Fibroblast of skin of left quadriceps (primary cell): ENCODE results near the gene MS4A3.
"Not testable (repeated sequence)": the region's sequence is repeated elsewhere in the genome, so short reads cannot be mapped to it uniquely, and the experiment has no call there.

Source experiments
- DNase-seq, 2 experiments: peaks; one replicate each; pipeline ENCODE4 v3.0.0-alpha.2; 2013; ENCODE audit warnings: low read depth in 2 of 2

MS4A3 gene, protein sequence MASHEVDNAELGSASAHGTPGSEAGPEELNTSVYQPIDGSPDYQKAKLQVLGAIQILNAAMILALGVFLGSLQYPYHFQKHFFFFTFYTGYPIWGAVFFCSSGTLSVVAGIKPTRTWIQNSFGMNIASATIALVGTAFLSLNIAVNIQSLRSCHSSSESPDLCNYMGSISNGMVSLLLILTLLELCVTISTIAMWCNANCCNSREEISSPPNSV

DNA sequence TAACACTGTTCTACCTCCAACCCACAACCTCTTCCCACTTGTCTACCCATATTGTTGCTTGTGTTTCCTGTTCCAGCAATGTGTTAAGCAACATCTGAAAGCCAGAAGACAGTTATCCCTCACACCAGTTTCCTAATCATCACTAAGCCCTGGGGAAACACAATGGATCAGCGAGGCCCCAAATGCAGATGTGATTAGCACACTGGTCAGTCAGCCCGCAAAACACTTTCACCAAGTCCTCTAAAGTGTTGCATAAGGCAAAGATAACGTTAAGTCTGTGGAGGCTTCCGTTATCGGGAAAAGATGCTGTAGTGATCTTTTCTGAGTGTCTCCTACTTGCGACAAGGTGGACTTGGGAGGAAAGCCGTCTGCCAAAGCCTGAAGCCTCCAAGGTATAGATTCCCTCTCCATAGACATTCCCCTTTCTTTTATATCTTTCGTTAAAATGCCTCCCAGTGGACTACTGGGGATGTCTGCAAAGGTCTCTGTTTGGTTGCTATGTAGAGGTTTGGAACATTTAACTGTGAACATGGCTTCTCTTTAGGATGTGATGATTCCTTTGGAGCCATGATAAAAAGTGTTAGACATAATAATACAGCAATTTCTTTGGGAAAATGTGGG, at the start of gene MS4A3:
TSS of gene MS4A3 (plus strand) at position 317 of the 621 bp plus-strand sequence. CDS start 4,496 bp downstream, outside the sequence.
- DNase-seq = no peak

DNA sequence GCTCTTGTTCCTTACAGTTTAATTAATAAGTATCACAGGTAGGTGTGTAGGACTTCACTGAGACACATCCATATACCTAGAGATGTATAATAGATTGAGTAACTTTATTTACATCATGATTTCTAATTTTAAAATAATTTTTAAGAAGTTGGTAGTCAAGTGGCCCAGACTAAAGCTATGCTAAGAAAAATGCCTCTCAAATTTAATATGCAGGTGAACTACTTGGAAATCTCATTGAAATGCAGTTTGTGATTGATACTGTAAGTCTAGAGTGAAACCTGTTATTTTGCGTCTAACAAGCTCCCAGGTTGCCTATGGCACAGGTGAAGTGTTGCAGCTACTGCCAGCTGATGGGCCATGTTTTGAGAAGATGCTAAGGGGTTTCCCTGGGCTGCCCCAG, 39.6 kb upstream of the MS4A3 start, which contains the start of gene OOSP4B:
TSS of gene OOSP4B (plus strand) at position 301 of the 400 bp plus-strand sequence.
- no peak for DNase-seq

DNA sequence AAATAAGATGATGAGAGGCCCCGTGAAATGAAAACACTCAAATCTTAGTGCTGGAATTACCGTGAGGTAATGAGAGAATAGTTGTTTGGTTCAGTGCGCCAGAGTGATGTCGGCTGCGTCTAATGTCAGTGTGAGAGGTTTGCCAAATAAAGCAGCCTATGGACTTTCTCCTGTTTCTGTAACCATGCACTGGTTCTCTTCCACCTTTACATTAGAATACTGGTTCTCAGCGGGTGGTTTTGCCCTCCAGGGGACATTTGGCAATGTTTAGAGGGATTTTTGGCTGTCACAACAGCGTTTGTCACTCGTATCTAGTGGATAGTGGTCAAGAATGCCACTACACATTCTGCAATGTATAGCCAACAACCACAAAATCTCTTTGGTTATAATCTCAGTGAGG, 38.4 kb upstream of the MS4A3 start:
- DNase-seq = no peak

DNA sequence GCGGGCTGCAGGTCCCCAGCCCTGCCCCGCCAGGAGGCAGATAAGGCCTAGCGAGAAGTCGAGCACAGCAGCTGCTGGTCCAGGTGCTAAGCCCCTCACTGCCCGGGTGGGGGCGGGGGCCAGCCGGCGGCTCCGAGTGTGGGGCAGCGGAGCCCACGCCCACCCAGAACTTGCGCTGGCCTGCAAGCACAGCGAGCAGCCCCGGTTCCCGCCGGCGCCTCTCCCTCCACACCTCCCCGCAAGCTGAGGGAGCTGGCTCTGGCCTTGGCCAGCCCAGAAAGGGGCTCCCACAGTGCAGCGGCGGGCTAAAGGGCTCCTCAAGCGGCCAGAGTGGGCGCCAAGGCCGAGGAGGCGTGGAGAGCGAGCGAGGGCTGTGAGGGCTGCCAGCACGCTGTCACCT, 36.1 kb upstream of the MS4A3 start:
- not testable (repeated sequence) for DNase-seq

DNA sequence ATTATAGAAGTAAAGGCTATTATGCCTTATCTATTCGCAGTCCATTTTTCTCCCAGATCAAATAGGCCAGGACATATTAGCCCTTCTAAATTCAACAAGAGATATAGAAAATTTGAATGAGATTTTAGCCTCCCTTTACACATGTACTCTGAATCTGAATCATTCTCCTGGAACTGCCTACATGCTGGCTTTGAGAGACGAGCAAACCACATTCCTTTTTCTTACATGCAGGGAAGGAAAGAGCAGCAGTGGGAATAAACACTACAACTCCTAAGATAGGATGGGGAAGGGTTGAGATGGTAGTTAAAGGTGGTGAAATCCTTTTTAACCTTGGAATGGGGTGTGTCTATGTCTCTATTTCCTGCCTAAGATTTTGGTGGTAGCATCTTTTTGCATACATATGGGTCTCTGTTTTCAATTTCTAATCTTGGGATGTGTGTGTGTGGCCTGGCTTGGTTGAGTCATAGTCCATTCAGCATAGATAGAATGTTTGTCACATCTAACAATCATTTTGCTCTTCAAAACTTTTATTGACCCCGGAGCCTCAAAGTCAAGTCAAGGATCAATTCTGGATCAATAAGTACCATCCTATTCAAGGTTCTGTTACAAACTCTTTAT, 27.3 kb upstream of the MS4A3 start:
- no peak for DNase-seq

DNA sequence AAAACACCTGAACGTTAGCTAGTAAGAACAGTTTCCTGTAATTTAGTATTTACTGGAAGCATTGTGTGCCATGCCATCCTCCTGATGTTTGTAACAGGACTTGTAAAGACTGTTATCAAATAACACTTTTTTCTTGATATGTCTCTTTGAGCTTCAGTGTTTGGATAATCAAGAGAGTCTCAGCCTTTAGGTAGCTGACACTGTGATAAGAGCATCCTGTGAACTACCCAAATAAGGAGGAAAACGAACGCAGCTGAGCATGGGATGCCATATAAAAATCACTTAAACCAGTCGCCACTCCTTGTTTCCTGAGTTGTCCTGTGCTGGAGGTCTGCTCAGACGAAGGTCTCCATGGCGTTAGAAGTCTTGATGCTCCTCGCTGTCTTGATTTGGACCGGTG, 16.4 kb upstream of the MS4A3 start, which contains the start of gene OOSP2:
TSS of gene OOSP2 (plus strand) at position 301 of the 400 bp plus-strand sequence. CDS start at position 352, 51 bp downstream.
- no peak for DNase-seq

DNA sequence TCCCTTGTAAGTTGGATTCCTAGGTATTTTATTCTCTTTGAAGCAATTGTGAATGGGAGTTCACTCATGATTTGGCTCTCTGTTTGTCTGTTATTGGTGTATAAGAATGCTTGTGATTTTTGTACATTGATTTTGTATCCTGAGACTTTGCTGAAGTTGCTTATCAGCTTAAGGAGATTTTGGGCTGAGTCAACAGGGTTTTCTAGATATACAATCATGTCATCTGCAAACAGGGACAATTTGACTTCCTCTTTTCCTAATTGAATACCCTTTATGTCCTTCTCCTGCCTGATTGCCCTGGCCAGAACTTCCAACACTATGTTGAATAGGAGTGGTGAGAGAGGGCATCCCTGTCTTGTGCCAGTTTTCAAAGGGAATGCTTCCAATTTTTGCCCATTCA, 6.0 kb upstream of the MS4A3 start:
- not testable (repeated sequence) for DNase-seq

DNA sequence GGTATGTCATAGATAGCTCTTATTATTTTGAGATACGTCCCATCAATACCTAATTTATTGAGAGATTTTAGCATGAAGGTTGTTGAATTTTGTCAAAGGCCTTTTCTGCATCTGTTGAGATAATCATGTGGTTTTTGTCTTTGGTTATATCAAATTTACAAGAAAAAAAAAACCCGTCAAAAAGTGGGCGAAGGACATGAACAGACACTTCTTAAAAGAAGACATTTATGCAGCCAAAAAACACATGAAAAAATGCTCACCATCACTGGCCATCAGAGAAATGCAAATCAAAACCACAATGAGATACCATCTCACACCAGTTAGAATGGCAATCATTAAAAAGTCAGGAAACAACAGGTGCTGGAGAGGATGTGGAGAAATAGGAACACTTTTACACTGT, 5.6 kb upstream of the MS4A3 start:
- DNase-seq = not testable (repeated sequence)

DNA sequence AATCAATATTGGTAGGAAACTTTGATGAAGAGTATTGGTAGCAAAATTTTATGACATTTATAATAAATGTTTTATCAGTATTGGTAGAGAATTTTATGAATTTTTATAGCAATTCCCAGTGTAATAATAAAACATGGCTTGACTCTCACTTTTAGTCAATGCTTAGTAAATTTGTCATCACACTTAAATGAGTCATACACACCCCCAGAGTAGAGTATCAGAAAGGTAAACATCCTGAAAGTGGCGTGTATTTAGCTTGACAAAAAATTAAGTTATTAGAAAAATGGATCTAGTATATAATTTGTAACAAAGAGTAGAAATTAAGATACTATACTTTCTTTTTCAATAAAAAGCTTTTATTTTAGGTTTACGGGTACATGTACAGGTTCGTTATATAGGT, 2.6 kb downstream of the MS4A3 start:
- no peak for DNase-seq

DNA sequence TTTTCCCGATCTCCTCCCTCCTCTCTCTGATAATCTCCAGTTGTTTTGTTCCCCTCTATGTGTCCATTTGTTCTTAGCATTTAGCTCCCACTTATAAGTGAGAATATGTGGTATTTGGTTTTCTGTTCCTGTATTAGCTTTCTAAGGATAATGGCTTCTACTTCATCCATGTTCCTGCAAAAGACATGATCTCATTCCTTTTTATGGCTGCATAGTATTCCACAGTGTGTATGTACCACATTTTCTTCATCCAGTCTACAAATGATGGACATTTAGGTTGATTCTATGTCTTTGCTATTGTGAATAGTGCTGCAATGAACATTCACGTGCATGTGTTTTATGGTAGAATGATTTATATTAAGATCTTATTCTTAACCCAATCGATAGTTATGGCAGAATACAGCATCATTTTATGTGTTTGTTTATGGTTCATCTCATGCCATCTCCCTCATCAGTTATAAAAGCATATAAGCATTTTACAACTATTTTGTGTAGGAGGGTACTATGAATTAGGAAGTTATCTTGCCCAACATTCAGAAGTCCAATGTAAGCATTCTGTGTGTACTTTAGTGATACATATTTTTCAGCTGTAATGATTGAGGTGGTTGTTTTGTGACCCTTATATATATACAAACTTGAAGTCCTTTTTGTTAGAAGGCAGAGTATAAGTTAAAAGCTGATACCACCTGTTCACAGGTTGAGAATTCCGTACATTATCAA, 3.2 kb downstream of the MS4A3 start:
- no peak for DNase-seq

DNA sequence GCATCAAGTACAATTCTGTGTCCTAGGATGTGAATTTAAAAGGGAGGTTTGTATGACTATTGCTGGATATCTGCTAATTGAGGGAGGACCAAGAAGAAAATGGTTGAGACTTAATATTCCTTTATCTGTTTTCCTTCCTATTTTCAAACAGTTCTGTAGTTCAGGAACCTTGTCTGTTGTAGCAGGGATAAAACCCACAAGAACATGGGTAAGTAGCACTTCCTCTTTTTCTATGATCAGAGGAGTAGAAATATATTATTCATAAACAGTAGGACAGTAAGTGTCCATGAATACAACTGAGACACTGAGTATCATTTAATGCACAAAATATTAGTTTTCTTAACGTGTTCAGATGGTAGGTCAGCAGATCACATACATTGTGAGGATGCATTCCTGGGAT, 7.6 kb downstream of the MS4A3 start:
- DNase-seq = no peak

DNA sequence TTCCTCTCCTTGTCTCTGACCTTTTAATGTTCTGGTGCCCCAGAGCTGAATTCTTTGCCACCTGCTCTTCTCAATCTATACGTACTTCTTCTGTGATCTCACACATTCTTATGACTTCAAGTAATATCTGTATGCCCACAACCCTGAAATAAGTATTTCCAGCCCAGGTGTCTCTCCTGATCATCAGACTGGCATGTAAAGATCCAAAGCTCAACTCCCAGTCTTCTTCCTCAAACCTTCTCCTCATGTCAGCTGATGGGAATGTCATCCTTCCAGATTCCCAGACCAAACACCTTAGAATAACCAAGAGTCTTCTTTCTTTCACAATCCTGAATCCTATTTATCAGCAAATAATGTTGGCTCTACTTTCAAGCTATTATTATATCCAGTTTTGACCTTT, 9.3 kb downstream of the MS4A3 start:
- no peak for DNase-seq

DNA sequence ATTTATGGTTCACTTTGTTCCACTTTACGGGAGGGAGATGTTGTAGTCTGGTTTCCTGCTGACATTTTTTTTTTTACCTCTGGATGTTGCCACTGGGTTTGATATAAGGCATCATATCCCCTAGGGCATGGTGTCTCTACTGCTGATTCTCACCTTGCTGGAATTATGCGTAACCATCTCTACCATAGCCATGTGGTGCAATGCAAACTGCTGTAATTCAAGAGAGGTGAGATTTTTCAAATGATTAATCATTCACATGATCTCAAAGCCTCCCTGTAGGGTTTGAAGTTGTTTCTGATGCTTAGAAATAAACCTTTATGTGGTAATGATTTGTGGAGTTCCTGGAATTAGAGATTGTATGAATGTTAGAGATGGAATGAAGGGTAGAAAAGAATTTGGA, 13.0 kb downstream of the MS4A3 start:
- DNase-seq = no peak

DNA sequence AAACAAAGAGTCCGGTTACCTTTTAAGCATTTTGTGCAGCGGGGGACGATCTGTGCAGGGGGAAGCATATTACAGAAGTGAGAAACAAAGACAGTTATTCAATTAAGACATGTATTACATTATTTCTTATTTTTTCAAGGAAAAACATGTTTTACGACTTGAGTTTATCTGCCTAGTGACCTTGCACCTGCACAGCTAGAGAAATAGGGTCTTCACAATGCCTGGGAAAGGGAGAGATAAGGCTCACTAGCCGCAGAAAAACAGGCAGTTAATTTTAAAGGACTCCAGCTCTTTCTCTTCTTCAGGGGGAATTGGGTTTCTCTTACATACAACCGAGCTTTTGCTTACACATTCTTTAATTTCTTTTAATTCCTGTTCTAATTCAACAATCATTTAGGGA, 15.2 kb downstream of the MS4A3 start:
- not testable (repeated sequence) for DNase-seq

DNA sequence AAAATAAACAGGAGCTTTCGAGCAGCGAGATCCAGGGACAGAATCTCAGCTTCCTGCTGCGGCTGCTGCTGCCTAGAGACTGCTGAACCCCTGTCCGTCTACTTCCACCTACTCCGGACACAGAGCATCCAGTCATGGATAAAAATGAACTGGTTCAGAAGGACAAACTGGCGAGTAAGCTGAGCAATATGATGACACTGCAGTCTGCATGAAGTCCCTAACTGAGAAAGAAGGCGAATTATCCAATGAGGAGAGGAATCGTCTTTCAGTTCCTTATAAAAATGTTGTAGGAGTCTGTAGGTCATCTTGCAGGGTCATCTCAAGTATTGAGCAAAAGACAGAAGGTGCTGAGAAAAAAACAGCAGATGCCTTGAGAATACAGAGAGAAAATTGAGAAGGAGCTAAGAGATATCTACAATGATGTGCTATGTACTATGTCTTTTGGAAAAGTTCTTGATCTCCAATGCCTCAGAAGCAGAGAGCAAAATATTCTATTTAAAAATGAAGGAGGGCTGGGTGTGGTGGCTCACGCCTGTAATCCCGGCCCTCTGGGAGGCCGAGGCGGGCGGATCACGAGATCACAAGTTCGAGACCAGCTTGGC, 20.9 kb downstream of the MS4A3 start:
- DNase-seq = no peak

DNA sequence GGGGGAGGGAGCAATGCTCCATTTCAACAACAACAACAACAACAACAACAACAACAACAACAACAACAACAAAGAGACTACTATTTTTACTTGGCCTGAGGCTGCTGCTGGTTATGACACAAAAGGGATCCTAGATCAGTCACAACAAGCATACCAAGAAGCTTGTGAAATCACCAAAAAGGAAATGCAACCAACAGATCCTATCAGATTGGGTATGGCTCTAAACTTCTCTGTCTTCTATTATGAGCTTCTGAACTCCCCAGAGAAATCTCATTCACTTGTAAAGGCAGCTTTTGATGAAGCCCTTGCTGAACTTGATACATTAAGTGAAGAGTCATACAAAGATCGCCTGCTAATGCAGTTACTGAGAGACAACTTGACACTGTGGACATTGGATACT, 21.5 kb downstream of the MS4A3 start:
- DNase-seq = no peak

DNA sequence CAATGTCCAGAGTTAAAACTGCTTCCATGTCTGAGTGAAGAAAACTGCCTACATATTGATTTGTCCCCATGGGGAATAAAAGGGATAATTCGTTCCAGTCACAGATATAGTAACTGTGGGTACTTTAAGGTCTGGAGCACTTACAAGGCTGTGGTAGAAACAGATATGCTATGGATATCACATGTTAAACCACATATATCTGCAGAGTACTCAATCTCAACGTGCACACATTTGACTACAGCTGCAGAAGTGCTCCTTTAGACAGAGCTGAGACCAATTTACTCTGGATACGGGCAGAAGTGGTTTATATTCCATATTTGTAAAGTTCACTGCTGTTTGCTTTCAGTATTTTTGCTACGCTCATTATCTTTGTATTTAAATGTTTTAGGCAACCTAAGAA, 22.3 kb downstream of the MS4A3 start:
- no peak for DNase-seq

DNA sequence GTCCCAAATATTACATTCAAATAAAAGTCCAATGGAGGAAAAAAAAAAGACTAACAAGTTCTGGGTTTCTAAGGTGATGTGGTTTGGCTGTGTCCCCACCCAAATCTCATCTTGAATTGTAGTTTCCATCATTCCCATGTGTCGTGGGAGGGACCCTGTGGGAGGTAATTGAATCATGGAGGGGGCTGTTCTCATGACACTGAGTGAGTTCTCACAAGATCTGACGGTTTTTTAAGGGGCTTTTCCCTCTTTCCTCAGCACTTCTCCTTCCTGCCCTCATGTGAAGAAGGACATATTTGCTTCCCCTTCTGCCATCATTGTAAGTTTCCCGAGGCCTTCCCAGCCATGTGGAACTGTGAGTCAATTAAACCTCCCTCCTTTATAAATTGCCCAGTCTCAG, 24.1 kb downstream of the MS4A3 start:
- DNase-seq = no peak

DNA sequence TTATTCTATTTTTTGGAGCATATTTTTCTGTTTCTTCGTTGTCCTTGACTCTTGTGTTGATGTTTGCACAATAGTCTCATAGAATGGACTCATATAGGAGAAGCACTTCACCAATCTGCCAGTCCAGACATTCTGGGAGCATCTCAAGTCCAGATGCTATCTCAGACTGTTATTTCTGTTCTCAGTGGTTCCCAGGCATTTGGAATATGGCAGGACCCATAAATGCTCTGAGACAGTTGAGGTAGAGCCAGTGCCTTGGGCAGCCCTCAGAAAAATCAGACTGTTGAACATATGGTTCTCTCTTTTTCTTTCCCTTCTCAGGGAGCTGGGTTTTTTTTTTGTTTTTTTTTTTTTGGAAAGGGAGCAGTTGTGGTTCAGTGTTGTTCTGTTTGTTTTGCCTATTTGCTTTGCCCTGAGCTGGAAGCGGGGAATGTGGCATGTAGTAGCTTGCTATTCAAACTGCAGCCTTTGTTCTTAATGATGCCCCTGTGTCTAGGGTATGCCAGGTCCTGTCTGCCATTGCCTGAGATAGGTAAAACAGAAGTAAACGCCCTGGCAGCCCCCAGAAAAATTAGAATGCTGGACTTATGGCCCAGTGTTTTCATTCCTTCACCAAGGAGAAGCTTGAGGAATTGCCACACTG, 28.3 kb downstream of the MS4A3 start:
- DNase-seq = no peak

DNA sequence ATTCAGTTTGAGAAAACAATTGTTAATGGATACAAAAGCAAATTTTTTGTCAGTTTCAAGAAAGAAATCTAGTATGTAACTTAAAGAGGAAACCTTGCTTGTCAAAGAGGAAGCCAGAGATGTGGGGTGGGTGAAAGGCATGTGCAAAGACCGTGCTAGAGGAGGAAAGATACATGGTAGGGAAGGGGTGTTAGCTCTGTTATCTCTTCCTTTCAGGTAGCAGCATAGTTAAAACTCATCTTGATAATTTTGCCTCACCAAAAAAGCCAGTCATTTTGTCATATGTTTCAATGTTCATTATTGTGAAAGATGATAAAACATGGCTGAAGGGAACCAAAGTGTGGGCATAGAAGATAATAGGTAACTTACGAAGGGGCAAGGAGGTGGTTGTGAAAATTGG, 29.4 kb downstream of the MS4A3 start:
- no peak for DNase-seq

DNA sequence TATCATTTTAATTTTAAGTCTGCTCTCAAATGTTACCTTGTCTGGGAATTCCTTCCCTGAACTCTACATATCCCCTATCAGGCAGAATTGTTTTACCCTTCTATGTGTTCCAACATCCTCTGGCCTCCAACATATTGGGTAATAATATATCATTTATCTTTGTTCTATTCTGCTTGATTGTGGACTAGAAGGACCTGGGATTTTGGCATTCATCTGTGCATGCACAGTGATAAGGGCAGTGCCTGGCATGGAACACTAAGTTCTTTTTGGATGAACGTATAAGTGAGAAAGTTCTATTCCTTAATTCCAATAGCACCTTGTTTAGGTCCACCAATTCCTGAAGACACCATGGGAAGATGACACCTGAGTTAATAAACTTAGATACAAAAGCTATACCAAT, 30.8 kb downstream of the MS4A3 start:
- DNase-seq = no peak

DNA sequence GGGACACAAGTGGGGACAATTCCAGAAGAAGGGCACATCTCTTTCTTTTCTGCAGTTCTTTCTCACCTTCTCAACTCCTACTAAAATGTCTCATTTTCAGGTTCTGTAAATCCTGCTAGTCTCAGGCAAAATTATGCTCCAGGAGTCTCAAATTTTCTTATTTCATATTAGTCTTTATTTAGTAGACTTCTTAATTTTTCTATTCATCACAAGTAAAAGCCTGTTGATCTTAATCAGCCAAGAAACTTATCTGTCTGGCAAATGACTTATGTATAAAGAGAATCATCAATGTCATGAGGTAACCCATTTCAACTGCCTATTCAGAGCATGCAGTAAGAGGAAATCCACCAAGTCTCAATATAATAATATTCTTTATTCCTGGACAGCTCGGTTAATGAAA, 31.9 kb downstream of the MS4A3 start, which contains the start of gene MS4A2:
TSS of gene MS4A2 (plus strand) at position 301 of the 400 bp plus-strand sequence. CDS start 102 bp downstream, outside the sequence.
- DNase-seq = no peak
